Endometrium (tissue), 2 donors: Measurements from ENCODE around the gene METTL4.

Experiments used
- FAIRE-seq: peaks from 2 replicates; lab custom pipeline; 2012; peaks lifted over from hg19 to GRCh38; lab: Jason Lieb, UNC
- donor health status: control.
- donor health status: control.

METTL4 gene

GRCh38 chr18:2564373-2564772 is 6.9 kb downstream of the METTL4 start:
- FAIRE-seq = no peak

GRCh38 chr18:2559249-2559648 is 12.1 kb downstream of the METTL4 start:
- no peak for FAIRE-seq

GRCh38 chr18:2557536-2557935 is 13.8 kb downstream of the METTL4 start:
- no peak for FAIRE-seq

- FAIRE-seq = no peak
Observed at GRCh38 chr18:2555895-2556294, 15.4 kb downstream of the METTL4 start.

GRCh38 chr18:2554696-2555095 is 16.6 kb downstream of the METTL4 start:
- FAIRE-seq = no peak

- FAIRE-seq = no peak
Observed at GRCh38 chr18:2551425-2551824, 19.9 kb downstream of the METTL4 start.

- no peak for FAIRE-seq
Observed at GRCh38 chr18:2549462-2549861, 21.8 kb downstream of the METTL4 start.

- FAIRE-seq = peak; percentile 93
Observed at GRCh38 chr18:2547477-2548087, 23.7 kb downstream of the METTL4 start.

GRCh38 chr18:2545155-2545554 is 26.1 kb downstream of the METTL4 start:
- peak; percentile 31 for FAIRE-seq

GRCh38 chr18:2541925-2542563 is 29.3 kb downstream of the METTL4 start:
- FAIRE-seq = peak; percentile 94

GRCh38 chr18:2540575-2540974 is 30.7 kb downstream of the METTL4 start:
- FAIRE-seq = no peak

- FAIRE-seq = peak; percentile 97
Observed at GRCh38 chr18:2538844-2539243, 32.5 kb downstream of the METTL4 start.

GRCh38 chr18:2538236-2538635 is 33.1 kb downstream of the METTL4 start:
- FAIRE-seq = no peak

GRCh38 chr18:2537296-2537695 is 34.0 kb downstream of the METTL4 start:
- FAIRE-seq = peak; percentile 8

- no peak for FAIRE-seq
Observed at GRCh38 chr18:2536493-2536892, 34.8 kb downstream of the METTL4 start.

GRCh38 chr18:2536063-2536462 is 35.2 kb downstream of the METTL4 start:
- FAIRE-seq = no peak

GRCh38 chr18:2535419-2535910 is 35.8 kb downstream of the METTL4 start:
- FAIRE-seq = no peak

- no peak for FAIRE-seq
Observed at GRCh38 chr18:2534906-2535305, 36.4 kb downstream of the METTL4 start.

GRCh38 chr18:2532797-2533196 is 38.5 kb downstream of the METTL4 start:
- no peak for FAIRE-seq

GRCh38 chr18:2531751-2532150 is 39.6 kb downstream of the METTL4 start:
- no peak for FAIRE-seq

GRCh38 chr18:2529154-2529553 is 42.2 kb downstream of the METTL4 start:
- FAIRE-seq = no peak

GRCh38 chr18:2526329-2526728 is 45.0 kb downstream of the METTL4 start:
- no peak for FAIRE-seq

- peak; percentile 45 for FAIRE-seq
Observed at GRCh38 chr18:2524794-2525198, 46.5 kb downstream of the METTL4 start.

GRCh38 chr18:2522112-2522511 is 49.2 kb downstream of the METTL4 start:
- no peak for FAIRE-seq
